Measurements from ENCODE around the gene BLTP3B.
"Not testable (repeated sequence)": the region's sequence is repeated elsewhere in the genome, so short reads cannot be mapped to it uniquely, and the experiment has no call there.

Gene BLTP3B

GRCh38 chr12:100142851-100143559 lies at the start of gene BLTP3B:
BLTP3B (minus strand) TSS chr12:100142874; CDS start chr12:100142635, 239 bp downstream.
- DNase-seq = peak; percentile 40

GRCh38 chr12:100189636-100190394 lies 47.1 kb upstream of the BLTP3B start:
- DNase-seq = no peak

GRCh38 chr12:100188888-100189635 lies 46.4 kb upstream of the BLTP3B start:
- DNase-seq = not testable (repeated sequence)

GRCh38 chr12:100187857-100188519 lies 45.3 kb upstream of the BLTP3B start:
- no peak for DNase-seq

- DNase-seq = no peak
Observed at GRCh38 chr12:100187068-100187467, 44.4 kb upstream of the BLTP3B start.

- DNase-seq = no peak
Observed at GRCh38 chr12:100186071-100186470, 43.4 kb upstream of the BLTP3B start.

- DNase-seq = no peak
Observed at GRCh38 chr12:100185361-100185894, 42.8 kb upstream of the BLTP3B start.

GRCh38 chr12:100184549-100185145 lies 42.0 kb upstream of the BLTP3B start:
- DNase-seq = no peak

- DNase-seq = no peak
Observed at GRCh38 chr12:100179252-100179651, 36.6 kb upstream of the BLTP3B start.

- not testable (repeated sequence) for DNase-seq
Observed at GRCh38 chr12:100176493-100176892, 33.8 kb upstream of the BLTP3B start.

- DNase-seq = no peak
Observed at GRCh38 chr12:100174495-100174894, 31.8 kb upstream of the BLTP3B start.

- DNase-seq = no peak
Observed at GRCh38 chr12:100173111-100173510, 30.4 kb upstream of the BLTP3B start.

GRCh38 chr12:100171248-100171647 lies 28.6 kb upstream of the BLTP3B start:
- DNase-seq = no peak

GRCh38 chr12:100170313-100170858 lies 27.7 kb upstream of the BLTP3B start:
- no peak for DNase-seq

GRCh38 chr12:100169345-100169744 lies 26.7 kb upstream of the BLTP3B start:
- DNase-seq = no peak

- no peak for DNase-seq
Observed at GRCh38 chr12:100168562-100168961, 25.9 kb upstream of the BLTP3B start.

- DNase-seq = no peak
Observed at GRCh38 chr12:100166232-100166631, 23.6 kb upstream of the BLTP3B start.

- no peak for DNase-seq
Observed at GRCh38 chr12:100165356-100165755, 22.7 kb upstream of the BLTP3B start.

GRCh38 chr12:100164153-100164704 lies 21.6 kb upstream of the BLTP3B start:
- no peak for DNase-seq

GRCh38 chr12:100163416-100164152 lies 20.9 kb upstream of the BLTP3B start:
- peak; percentile 48 for DNase-seq
